Measurements from ENCODE around the gene KCNJ18.
"Not testable (repeated sequence)": the region's sequence is repeated elsewhere in the genome, so short reads cannot be mapped to it uniquely, and the experiment has no call there.

KCNJ18 gene

GRCh38 chr17:21691883-21692703 is at the start of gene KCNJ18:
Gene KCNJ18, plus strand, starts transcription at chr17:21692523. Its CDS starts 10,264 bp downstream, at chr17:21702787.
- DNase-seq (ENCODE audit: low spot score): not testable (repeated sequence)

GRCh38 chr17:21648125-21648524 is 44.2 kb upstream of the KCNJ18 start:
- not testable (repeated sequence) for DNase-seq (ENCODE audit: low spot score)

- DNase-seq (ENCODE audit: low spot score): not testable (repeated sequence)
Measured at GRCh38 chr17:21650043-21650442, 42.3 kb upstream of the KCNJ18 start.

GRCh38 chr17:21652049-21652448 is 40.3 kb upstream of the KCNJ18 start:
- not testable (repeated sequence) for DNase-seq (ENCODE audit: low spot score)

GRCh38 chr17:21653211-21653610 is 39.1 kb upstream of the KCNJ18 start:
- not testable (repeated sequence) for DNase-seq (ENCODE audit: low spot score)

GRCh38 chr17:21656518-21657309 is 35.6 kb upstream of the KCNJ18 start:
- DNase-seq (ENCODE audit: low spot score): not testable (repeated sequence)

- DNase-seq (ENCODE audit: low spot score): not testable (repeated sequence)
Measured at GRCh38 chr17:21659635-21660034, 32.7 kb upstream of the KCNJ18 start.

GRCh38 chr17:21661455-21661854 is 30.9 kb upstream of the KCNJ18 start:
- DNase-seq (ENCODE audit: low spot score): not testable (repeated sequence)

GRCh38 chr17:21663166-21663565 is 29.2 kb upstream of the KCNJ18 start:
- DNase-seq (ENCODE audit: low spot score): not testable (repeated sequence)

- DNase-seq (ENCODE audit: low spot score): not testable (repeated sequence)
Measured at GRCh38 chr17:21663614-21664474, 28.5 kb upstream of the KCNJ18 start.

- not testable (repeated sequence) for DNase-seq (ENCODE audit: low spot score)
Measured at GRCh38 chr17:21665171-21665570, 27.2 kb upstream of the KCNJ18 start.

- not testable (repeated sequence) for DNase-seq (ENCODE audit: low spot score)
Measured at GRCh38 chr17:21665935-21666493, 26.3 kb upstream of the KCNJ18 start.

- not testable (repeated sequence) for DNase-seq (ENCODE audit: low spot score)
Measured at GRCh38 chr17:21666711-21667412, 25.5 kb upstream of the KCNJ18 start.

- not testable (repeated sequence) for DNase-seq (ENCODE audit: low spot score)
Measured at GRCh38 chr17:21667413-21668117, 24.8 kb upstream of the KCNJ18 start.

- DNase-seq (ENCODE audit: low spot score): not testable (repeated sequence)
Measured at GRCh38 chr17:21668118-21668488, 24.2 kb upstream of the KCNJ18 start.

- not testable (repeated sequence) for DNase-seq (ENCODE audit: low spot score)
Measured at GRCh38 chr17:21668746-21669508, 23.4 kb upstream of the KCNJ18 start.

- DNase-seq (ENCODE audit: low spot score): not testable (repeated sequence)
Measured at GRCh38 chr17:21669616-21670360, 22.5 kb upstream of the KCNJ18 start.

- not testable (repeated sequence) for DNase-seq (ENCODE audit: low spot score)
Measured at GRCh38 chr17:21670361-21671155, 21.8 kb upstream of the KCNJ18 start.

Data from SW480 (cell line).